Measurements from ENCODE around the gene SPTLC2. TPM values are rescaled to one million over a fixed set of nuclear protein-coding genes. Genes with fewer than 3 reads are reported as not detected.
A peak's percentile ranks its signal among the peaks of the same experiment; 100 is the strongest.

SPTLC2 gene
- total RNA-seq, 2 experiments from 2014 or later, result 23.7 to 30.2 TPM

DNA sequence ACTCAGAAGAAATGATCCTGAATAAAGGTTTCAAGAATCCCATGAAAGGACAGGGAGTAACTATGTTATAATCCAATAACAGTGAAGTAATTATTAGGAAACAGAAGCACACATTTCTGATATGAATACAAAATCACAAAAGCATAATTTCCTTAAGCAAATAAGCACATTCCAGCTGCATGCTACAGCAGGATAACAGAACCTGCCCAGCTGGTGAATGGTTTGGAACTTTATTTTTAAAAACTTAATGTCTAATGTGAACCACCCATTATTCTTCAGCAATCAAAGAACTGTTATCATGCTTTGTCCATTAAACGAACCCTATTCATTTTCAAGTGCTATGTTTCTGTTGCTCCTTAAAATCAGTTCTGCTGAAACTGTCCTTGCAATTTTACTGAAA is 13.4 kb downstream of the SPTLC2 start:
- intact Hi-C loops (cut with micrococcal nuclease), result no loop called here
- DNase-seq (no peak), ATAC-seq (no peak)
- Mint-ChIP-seq H3K27me3 (no peaks in the 10 kb centered on the region), H3K4me1 (ENCODE audit: low read depth) (peaks cover 77% of the 10 kb centered on the region), H3K9me3 (no peaks in the 10 kb centered on the region), H3K36me3 (ENCODE audit: low read depth) (peaks cover 2% of the 10 kb centered on the region), H3K27ac (no peak overlapping the region), H3K4me3 (no peak overlapping the region)
- ChIA-PET CTCF (interaction anchor here (1.4 kb wide), 1 partner anchor 10 kb away, joined by 7 read pairs; no protein-coding TSS in a partner anchor), POLR2A (no interaction called here)
- TF ChIP-seq, protein P1, sequence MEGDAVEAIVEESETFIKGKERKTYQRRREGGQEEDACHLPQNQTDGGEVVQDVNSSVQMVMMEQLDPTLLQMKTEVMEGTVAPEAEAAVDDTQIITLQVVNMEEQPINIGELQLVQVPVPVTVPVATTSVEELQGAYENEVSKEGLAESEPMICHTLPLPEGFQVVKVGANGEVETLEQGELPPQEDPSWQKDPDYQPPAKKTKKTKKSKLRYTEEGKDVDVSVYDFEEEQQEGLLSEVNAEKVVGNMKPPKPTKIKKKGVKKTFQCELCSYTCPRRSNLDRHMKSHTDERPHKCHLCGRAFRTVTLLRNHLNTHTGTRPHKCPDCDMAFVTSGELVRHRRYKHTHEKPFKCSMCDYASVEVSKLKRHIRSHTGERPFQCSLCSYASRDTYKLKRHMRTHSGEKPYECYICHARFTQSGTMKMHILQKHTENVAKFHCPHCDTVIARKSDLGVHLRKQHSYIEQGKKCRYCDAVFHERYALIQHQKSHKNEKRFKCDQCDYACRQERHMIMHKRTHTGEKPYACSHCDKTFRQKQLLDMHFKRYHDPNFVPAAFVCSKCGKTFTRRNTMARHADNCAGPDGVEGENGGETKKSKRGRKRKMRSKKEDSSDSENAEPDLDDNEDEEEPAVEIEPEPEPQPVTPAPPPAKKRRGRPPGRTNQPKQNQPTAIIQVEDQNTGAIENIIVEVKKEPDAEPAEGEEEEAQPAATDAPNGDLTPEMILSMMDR (IDR thresholded peaks at IDR 0.05), result no peak

DNA sequence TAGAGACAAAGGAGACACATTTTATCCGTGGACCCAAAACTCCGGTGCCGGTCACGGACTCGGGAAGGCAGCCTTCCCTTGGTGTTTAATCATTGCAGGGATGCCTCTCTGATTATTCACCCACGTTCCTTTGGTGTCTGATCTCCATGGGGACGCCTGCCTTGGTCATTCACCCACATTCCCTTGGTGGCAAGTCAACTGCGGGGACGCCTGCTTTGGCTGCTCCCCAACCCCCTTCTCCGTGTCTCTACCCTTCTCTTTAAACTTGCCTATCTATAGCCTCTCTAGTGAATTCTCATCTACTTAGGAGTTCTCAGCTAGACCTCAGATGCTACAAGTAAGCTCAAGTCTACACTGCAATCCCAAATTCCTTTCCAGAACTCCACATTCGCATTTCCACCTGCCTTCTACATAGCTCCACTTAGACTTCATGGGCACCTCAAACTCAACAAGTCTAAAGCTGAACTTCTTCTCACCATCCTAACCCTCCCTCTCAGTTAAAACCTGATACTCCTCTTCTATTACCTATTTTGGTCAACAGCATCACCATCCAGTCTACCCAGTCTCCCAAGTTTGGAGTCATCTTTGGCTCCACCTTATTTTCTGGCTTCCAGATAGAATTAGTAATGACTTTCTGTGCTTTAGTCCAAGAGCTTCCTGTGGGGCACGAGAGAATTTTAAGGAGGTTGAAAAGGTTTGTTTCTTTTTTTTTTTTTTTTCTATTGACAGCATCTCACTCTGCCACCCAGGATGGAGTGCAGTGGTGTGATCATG is 14.4 kb downstream of the SPTLC2 start:
- Mint-ChIP-seq H3K27ac (no peak overlapping the region), H3K4me1 (ENCODE audit: low read depth) (peaks cover 67% of the 10 kb centered on the region), H3K4me3 (no peak overlapping the region), H3K9me3 (no peaks in the 10 kb centered on the region), H3K27me3 (no peaks in the 10 kb centered on the region), H3K36me3 (ENCODE audit: low read depth) (peaks cover 3% of the 10 kb centered on the region)
- ATAC-seq, result no peak
- intact Hi-C loops (cut with micrococcal nuclease), result no loop called here
- TF ChIP-seq, protein P1 (IDR thresholded peaks at IDR 0.05), result no peak
- ChIA-PET CTCF (no interaction called here), POLR2A (no interaction called here)
- DNase-seq, result no peak

- Mint-ChIP-seq H3K36me3 (ENCODE audit: low read depth) (peaks cover 14% of the 10 kb centered on the region), H3K27ac (no peak overlapping the region), H3K27me3 (no peaks in the 10 kb centered on the region), H3K9me3 (no peaks in the 10 kb centered on the region), H3K4me1 (ENCODE audit: low read depth) (peaks cover 46% of the 10 kb centered on the region), H3K4me3 (no peak overlapping the region)
- intact Hi-C loops (cut with micrococcal nuclease), result no loop called here
- TF ChIP-seq, protein P1 (IDR thresholded peaks at IDR 0.05), result no peak
- CTCF ChIA-PET, result no interaction called here
- ATAC-seq, result no peak
- POLR2A ChIA-PET, result no interaction called here
- no peak for DNase-seq
These were observed 16.5 kb downstream of the SPTLC2 start for GRCh38 chr14:77599889-77600288.

- Mint-ChIP-seq H3K36me3 (ENCODE audit: low read depth) (peaks cover 16% of the 10 kb centered on the region), H3K4me1 (ENCODE audit: low read depth) (peaks cover 49% of the 10 kb centered on the region), H3K27ac (peak overlapping the region; percentile 73), H3K9me3 (no peaks in the 10 kb centered on the region), H3K27me3 (no peaks in the 10 kb centered on the region), H3K4me3 (peak overlapping the region; percentile 51)
- intact Hi-C loops (cut with micrococcal nuclease), result no loop called here
- POLR2A ChIA-PET, result interaction anchor here (0.6 to 2.3 kb wide), 2 partner anchors 9 to 101 kb away, joined by 3 to 8 read pairs; no protein-coding TSS in a partner anchor
- DNase-seq, result peak; percentile 35
- ATAC-seq, result peak; percentile 75
- CTCF ChIA-PET, result no interaction called here
- TF ChIP-seq, protein P1 (IDR thresholded peaks at IDR 0.05), result no peak
These were observed 17.9 kb downstream of the SPTLC2 start for GRCh38 chr14:77598366-77599070.

DNA sequence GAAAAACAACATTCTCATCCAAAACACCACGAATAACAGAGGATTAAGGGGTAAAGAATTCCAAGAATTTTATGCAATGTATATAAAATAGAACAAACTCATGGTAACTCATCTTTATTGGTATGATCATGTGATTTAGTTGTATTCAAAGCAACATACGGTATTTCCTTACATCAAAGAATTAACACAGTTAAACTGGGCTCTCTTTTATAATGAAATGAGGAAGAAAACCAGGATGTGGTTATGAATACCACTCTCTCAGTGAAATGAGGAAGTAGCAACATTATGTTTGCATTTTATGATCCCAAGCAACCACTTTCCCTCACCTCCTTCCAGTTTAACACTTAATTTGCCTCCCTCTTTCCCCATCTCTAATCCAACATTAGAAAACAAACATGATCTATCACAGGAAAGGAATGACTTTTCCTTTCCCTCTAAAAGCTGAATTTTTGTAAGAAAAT is 22.9 kb downstream of the SPTLC2 start:
- TF ChIP-seq, protein P1 (IDR thresholded peaks at IDR 0.05), result no peak
- H3K27ac Mint-ChIP-seq, result peak overlapping the region; percentile 92
- peak overlapping the region; percentile 48 for H3K4me3 Mint-ChIP-seq
- intact Hi-C loops (cut with micrococcal nuclease), result no loop called here
- POLR2A ChIA-PET, result interaction anchor here (1.0 to 1.3 kb wide), 2 partner anchors 12 to 14 kb away, joined by 3 read pairs; no protein-coding TSS in a partner anchor
- DNase-seq (no peak), ATAC-seq (peak; percentile 70)
- no peaks in the 10 kb centered on the region for H3K27me3 Mint-ChIP-seq
- no peaks in the 10 kb centered on the region for H3K9me3 Mint-ChIP-seq
- CTCF ChIA-PET, result interaction anchor here (1.6 kb wide), 1 partner anchor 10 kb away, joined by 7 read pairs; no protein-coding TSS in a partner anchor
- peaks cover 26% of the 10 kb centered on the region for H3K36me3 Mint-ChIP-seq (ENCODE audit: low read depth)
- peaks cover 44% of the 10 kb centered on the region for H3K4me1 Mint-ChIP-seq (ENCODE audit: low read depth)
